Hepatocyte (in vitro differentiated cells): ENCODE results near the gene FRMD4B.

Experiments used
- CTCF ChIP-seq: fragments of 200-600 bp; sonication (generic); IDR thresholded peaks from 2 replicates; pipeline ENCODE4 v1.5.1; 2016; ENCODE audit warnings: antibody characterized with exemption, mild to moderate bottlenecking; ENCODE audit not compliant: poor library complexity
- EZH2 ChIP-seq: fragments of 200-600 bp; sonication (generic); IDR thresholded peaks from 2 replicates; pipeline ENCODE4 v1.6.1; 2016; ENCODE audit warnings: antibody characterized with exemption, mild to moderate bottlenecking, borderline replicate concordance

- TF ChIP-seq EZH2 (no peak), CTCF (no peak)
These were observed 80.9 kb downstream of the FRMD4B start for GRCh38 chr3:69305011-69305410.
